GM10847 (cell line): ENCODE measurements around the gene LAMA1.

Experiments used
- POLR2A ChIP-seq: IDR thresholded peaks from 2 replicates; pipeline ENCODE4 v1.6.1; 2011; ENCODE audit not compliant: insufficient read length; ENCODE audit errors: extremely low read depth

The LAMA1 gene

GRCh38 chr18:7117390-7118355 lies at the start of gene LAMA1:
TSS of gene LAMA1 (minus strand) at chr18:7117797. CDS start at chr18:7117720, 77 bp downstream.
- TF ChIP-seq POLR2A, result no peak

- no peak for TF ChIP-seq POLR2A
Measured at GRCh38 chr18:7165846-7166393, 48.3 kb upstream of the LAMA1 start.

- no peak for TF ChIP-seq POLR2A
Measured at GRCh38 chr18:7164323-7165004, 46.9 kb upstream of the LAMA1 start.

GRCh38 chr18:7158216-7158615 lies 40.6 kb upstream of the LAMA1 start:
- no peak for TF ChIP-seq POLR2A

- TF ChIP-seq POLR2A, result no peak
Measured at GRCh38 chr18:7157760-7158159, 40.2 kb upstream of the LAMA1 start.

- no peak for TF ChIP-seq POLR2A
Measured at GRCh38 chr18:7155887-7156286, 38.3 kb upstream of the LAMA1 start.

- TF ChIP-seq POLR2A, result no peak
Measured at GRCh38 chr18:7155092-7155491, 37.5 kb upstream of the LAMA1 start.

GRCh38 chr18:7152440-7152839 lies 34.8 kb upstream of the LAMA1 start:
- no peak for TF ChIP-seq POLR2A

GRCh38 chr18:7147399-7147798 lies 29.8 kb upstream of the LAMA1 start:
- no peak for TF ChIP-seq POLR2A

- TF ChIP-seq POLR2A, result no peak
Measured at GRCh38 chr18:7146067-7146466, 28.5 kb upstream of the LAMA1 start.

GRCh38 chr18:7141287-7141686 lies 23.7 kb upstream of the LAMA1 start:
- no peak for TF ChIP-seq POLR2A

- TF ChIP-seq POLR2A, result no peak
Measured at GRCh38 chr18:7139409-7139808, 21.8 kb upstream of the LAMA1 start.

GRCh38 chr18:7133181-7133580 lies 15.6 kb upstream of the LAMA1 start:
- TF ChIP-seq POLR2A, result no peak

- TF ChIP-seq POLR2A, result no peak
Measured at GRCh38 chr18:7132356-7133150, 15.0 kb upstream of the LAMA1 start.

GRCh38 chr18:7122376-7122775 lies 4.8 kb upstream of the LAMA1 start:
- TF ChIP-seq POLR2A, result no peak
